Ascending aorta (tissue), 2 donors: ENCODE results near the gene CYP1B1. TPM values are rescaled to one million over a fixed set of nuclear protein-coding genes. Genes with fewer than 3 reads are reported as not detected.

Experiments
- DNase-seq, 2 donors: peaks; one replicate each; pipeline ENCODE4 v3.0.0-alpha.2; 2019; ENCODE audit warnings: low spot score in 2 of 2
- H3K27ac ChIP-seq, 2 donors: fragments of 200-600 bp; sonication (generic); one replicate each; pipeline ENCODE4 v1.5.1; 2016 to 2017; ENCODE audit warnings: mild to moderate bottlenecking in 1 of 2
- H3K27me3 ChIP-seq: fragments of 200-600 bp; sonication (generic); one replicate; pipeline ENCODE4 v1.5.1; 2017
- H3K36me3 ChIP-seq, 2 donors: fragments of 200-600 bp; sonication (generic); one replicate each; pipeline ENCODE4 v1.5.1; 2016
- H3K4me1 ChIP-seq, 2 donors: fragments of 200-600 bp; sonication (generic); one replicate each; pipeline ENCODE4 v1.5.1; 2016 to 2017; ENCODE audit warnings: mild to moderate bottlenecking in 1 of 2
- H3K4me3 ChIP-seq, 2 donors: fragments of 200-600 bp; sonication (generic); one replicate each; pipeline ENCODE4 v1.5.1; 2016 to 2017; ENCODE audit warnings: mild to moderate bottlenecking in 1 of 2
- H3K9me3 ChIP-seq, 2 donors: fragments of 200-600 bp; sonication (generic); one replicate each; pipeline ENCODE4 v1.5.1; 2016
- intact Hi-C: fragments of 100-400 bp; cut with DNase I; formaldehyde crosslinking; loops from one replicate; pipeline ENCODE4 v1.15.1; 2023
- total RNA-seq: library from RNA; depleted of rRNA; stranded (reverse); fragments of >200 nt; gene quantifications from one replicate; pipeline ENCODE4 v1.1.0, GENCODE V29; 2016
- TF ChIP-seq, protein P1 (sequence below), 3 experiments: fragments of 200-600 bp in 2 of 3; fragments of 450-650 bp in 1 of 3; sonication (generic) in 2 of 3; IDR thresholded peaks; one replicate each; pipeline ENCODE4 v1.5.1; 2016 to 2019; ENCODE audit warnings: antibody characterized with exemption in 3 of 3, mild to moderate bottlenecking in 1 of 3, moderate library complexity in 1 of 3

Gene CYP1B1
- total RNA-seq, 1 donor from 2014 or later, result 148 TPM

DNA sequence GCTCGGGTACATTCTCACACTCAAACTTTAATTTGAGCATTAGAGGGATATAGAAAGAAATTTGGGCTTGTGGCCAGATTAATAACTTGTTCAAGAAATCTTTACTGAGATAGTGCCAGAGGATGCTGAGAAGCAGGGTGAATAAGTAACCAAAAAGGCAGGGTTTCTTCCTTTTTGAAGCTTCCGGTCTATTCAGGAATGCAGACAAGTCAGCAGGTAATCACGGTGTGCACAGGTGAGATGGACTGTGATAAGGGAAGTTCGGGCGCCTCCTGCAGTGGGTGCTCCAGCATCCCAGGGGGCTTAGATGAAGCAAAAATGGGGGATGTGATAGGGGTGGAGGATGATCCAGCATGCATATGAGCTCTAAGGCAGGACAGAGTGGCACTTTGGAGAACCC is 44.9 kb upstream of the CYP1B1 start:
- Histone ChIP-seq H3K9me3 (no peaks in the 10 kb centered on the region), H3K4me3 (no peak overlapping the region), H3K4me1 (no peaks in the 10 kb centered on the region), H3K36me3 (no peaks in the 10 kb centered on the region), H3K27ac (no peak overlapping the region), H3K27me3 (no peaks in the 10 kb centered on the region)
- DNase-seq, result no peak
- intact Hi-C loops, result loop anchor here (5.0 kb wide), 1 partner anchor 111 kb away; no protein-coding TSS in a partner anchor
- TF ChIP-seq, protein P1, sequence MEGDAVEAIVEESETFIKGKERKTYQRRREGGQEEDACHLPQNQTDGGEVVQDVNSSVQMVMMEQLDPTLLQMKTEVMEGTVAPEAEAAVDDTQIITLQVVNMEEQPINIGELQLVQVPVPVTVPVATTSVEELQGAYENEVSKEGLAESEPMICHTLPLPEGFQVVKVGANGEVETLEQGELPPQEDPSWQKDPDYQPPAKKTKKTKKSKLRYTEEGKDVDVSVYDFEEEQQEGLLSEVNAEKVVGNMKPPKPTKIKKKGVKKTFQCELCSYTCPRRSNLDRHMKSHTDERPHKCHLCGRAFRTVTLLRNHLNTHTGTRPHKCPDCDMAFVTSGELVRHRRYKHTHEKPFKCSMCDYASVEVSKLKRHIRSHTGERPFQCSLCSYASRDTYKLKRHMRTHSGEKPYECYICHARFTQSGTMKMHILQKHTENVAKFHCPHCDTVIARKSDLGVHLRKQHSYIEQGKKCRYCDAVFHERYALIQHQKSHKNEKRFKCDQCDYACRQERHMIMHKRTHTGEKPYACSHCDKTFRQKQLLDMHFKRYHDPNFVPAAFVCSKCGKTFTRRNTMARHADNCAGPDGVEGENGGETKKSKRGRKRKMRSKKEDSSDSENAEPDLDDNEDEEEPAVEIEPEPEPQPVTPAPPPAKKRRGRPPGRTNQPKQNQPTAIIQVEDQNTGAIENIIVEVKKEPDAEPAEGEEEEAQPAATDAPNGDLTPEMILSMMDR (IDR thresholded peaks at IDR 0.05), result no peak

DNA sequence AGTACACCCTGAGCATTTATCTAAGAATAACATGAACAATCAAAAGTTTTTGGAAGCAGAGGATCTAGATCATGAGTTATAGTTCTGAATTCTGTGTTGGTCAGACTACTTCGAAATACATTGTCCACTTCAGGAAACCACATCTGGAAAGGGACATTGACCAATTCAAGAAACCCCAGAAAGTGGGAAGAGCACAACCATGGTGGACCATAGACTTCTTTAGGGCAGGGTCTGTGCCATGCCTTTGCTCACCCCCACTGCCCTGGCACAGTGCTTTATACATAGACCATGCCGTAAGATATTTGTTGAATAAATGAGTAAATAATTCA is 44.3 kb upstream of the CYP1B1 start:
- Histone ChIP-seq H3K9me3 (no peaks in the 10 kb centered on the region), H3K27ac (no peak overlapping the region), H3K36me3 (no peaks in the 10 kb centered on the region), H3K4me3 (no peak overlapping the region), H3K27me3 (no peaks in the 10 kb centered on the region), H3K4me1 (no peaks in the 10 kb centered on the region)
- intact Hi-C loops, result loop anchor here (5.0 kb wide), 1 partner anchor 112 kb away; no protein-coding TSS in a partner anchor
- no peak for DNase-seq
- TF ChIP-seq, protein P1 (IDR thresholded peaks at IDR 0.05), result no peak

DNA sequence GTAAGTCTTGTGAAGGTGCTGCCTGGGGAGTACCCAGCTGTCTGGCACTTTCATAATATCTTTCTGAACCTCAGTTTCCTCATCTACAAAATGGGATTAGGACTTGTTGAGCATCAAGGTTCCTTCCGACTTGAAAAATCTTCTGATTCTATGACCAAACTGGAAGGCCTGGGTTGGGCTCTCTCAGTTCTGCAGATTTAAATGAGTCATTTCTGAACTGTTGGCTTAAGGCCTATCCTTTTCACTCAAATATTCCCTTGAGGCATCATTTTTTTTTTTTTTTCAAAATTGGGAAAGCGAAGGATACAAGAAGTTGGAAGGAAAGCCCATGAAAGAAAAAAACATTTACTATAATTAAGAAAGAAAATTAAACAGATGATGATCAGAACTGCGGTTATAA is 40.8 kb upstream of the CYP1B1 start:
- H3K27ac ChIP-seq, result no peak overlapping the region
- no peaks in the 10 kb centered on the region for H3K36me3 ChIP-seq
- H3K4me1 ChIP-seq, result no peaks in the 10 kb centered on the region
- no peak overlapping the region for H3K4me3 ChIP-seq
- TF ChIP-seq, protein P1 (IDR thresholded peaks at IDR 0.05), result no peak
- intact Hi-C loops, result no loop called here
- no peaks in the 10 kb centered on the region for H3K27me3 ChIP-seq
- H3K9me3 ChIP-seq, result no peaks in the 10 kb centered on the region
- DNase-seq, result no peak

DNA sequence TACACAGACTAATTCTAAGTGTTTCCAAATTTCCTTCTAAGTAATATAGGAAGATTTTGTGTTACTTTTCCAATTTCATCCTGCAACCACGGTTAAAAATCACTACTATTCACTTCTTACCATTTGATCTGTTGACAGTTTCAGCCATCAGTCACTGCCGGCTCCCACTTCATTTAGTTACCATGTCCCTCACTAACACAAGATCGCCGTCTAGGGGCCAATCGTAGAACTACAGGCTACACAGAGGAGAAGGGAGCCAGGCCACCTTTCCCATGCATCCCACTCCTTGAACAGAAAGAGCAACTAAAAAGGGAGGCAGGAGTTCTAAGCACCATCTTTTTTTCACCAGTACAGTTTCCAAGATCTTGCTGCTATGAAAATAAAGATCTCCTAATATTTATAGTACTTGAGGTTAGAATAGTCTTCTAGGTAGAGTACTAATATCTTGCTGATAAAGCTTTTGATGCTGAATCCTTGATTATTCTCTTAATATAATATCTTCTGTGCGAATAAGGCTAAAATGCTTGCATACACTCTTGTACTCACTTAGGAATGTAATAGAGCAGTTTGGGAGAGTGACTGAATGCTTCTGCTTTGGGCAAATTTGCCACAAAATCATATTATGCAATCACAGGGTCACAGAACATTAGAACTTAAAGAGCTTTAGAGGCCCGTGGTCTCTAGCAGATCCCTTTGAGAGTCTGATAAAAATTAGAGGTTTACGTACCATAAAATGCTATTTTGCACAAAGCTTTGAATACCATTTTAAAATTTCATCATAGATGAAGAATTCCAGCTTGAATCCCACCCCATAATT is 39.5 kb upstream of the CYP1B1 start:
- TF ChIP-seq, protein P1 (IDR thresholded peaks at IDR 0.05), result peak; percentile 51 to 70 (median 67)
- intact Hi-C loops, result no loop called here
- Histone ChIP-seq H3K4me1 (no peaks in the 10 kb centered on the region), H3K36me3 (no peaks in the 10 kb centered on the region), H3K4me3 (no peak overlapping the region), H3K27ac (no peak overlapping the region), H3K9me3 (no peaks in the 10 kb centered on the region), H3K27me3 (no peaks in the 10 kb centered on the region)
- peak in 1 of 2 donors; percentile 85 for DNase-seq

DNA sequence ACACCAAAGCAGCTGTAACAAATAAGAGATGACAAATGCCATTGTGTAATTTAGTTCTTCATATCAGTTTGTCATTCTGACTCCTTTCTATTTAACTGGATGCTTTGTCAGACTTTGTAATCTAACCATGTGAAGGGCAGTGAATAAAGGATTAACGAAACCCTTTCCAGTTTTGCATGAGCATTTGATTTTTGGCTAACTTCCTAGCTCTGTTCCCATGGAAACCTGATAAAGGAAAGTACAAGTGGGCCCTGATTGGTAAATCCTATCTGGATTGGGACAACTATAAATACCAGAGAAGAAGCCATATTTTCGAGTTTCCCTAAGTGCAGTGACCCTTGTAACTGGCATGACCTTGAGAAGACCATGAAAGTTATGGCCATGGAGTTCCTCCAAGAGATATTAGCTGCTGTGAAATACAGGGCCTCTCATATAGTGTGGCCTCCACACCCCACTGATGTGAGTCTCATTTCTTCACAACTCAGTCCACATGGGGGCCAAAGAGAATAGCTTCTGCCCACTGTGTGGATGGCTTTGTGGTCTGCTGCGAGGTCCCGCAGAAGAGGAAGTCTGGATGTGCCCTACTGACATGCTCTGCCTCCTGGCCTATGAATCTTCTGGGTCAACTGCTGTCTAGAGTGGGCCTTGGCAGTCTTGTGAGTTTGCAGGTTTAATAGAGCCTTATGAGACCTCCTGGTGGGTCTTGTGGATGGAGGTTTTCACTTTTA is 38.2 kb upstream of the CYP1B1 start:
- H3K27me3 ChIP-seq, result no peaks in the 10 kb centered on the region
- no peaks in the 10 kb centered on the region for H3K36me3 ChIP-seq
- intact Hi-C loops, result no loop called here
- H3K9me3 ChIP-seq, result no peaks in the 10 kb centered on the region
- TF ChIP-seq, protein P1 (IDR thresholded peaks at IDR 0.05), result no peak
- no peaks in the 10 kb centered on the region for H3K4me1 ChIP-seq
- H3K27ac ChIP-seq, result no peak overlapping the region
- no peak for DNase-seq
- H3K4me3 ChIP-seq, result no peak overlapping the region
